ENCODE data around the gene MICA.
"Not testable (repeated sequence)": the region's sequence is repeated elsewhere in the genome, so short reads cannot be mapped to it uniquely, and the experiment has no call there.

GRCh38 chr6:31446999-31447789 lies 43.8 kb downstream of the MICA start:
- not testable (repeated sequence) for TF ChIP-seq EP300 (IDR thresholded peaks at IDR 0.05; ENCODE audit: low read length); RBM25 (IDR thresholded peaks at IDR 0.05; ENCODE audit: low read depth, low read length, severe bottlenecking); JUND (IDR thresholded peaks at IDR 0.05; ENCODE audit: borderline replicate concordance, low read depth, low read length); JUND (tag; IDR thresholded peaks at IDR 0.05; ENCODE audit: borderline replicate concordance, low read depth, low read length)
